CD4-positive, CD25-positive, alpha-beta regulatory T cell (primary cell): ENCODE data around the gene NXF3. TPM values are rescaled to one million over a fixed set of nuclear protein-coding genes. Genes with fewer than 3 reads are reported as not detected.

Experiments used
- ATAC-seq, 2 donors: fragments of 150-1000 bp; cut with Tn5 transposase; one replicate each; pipeline ENCODE4 v1.10.0; 2021; ENCODE audit warnings: low read depth in 2 of 2, moderate number of reproducible peaks in 2 of 2, moderate library complexity in 1 of 2
- DNase-seq, 3 donors: peaks; one replicate each; pipeline versions ENCODE4 v3.0.0 to v3.0.0-alpha.2; 2012 to 2022; ENCODE audit warnings: mixed read lengths in 1 of 3
- H3K27ac ChIP-seq: one replicate; pipeline ENCODE4 v1.7.0; 2013; ENCODE audit warnings: mild to moderate bottlenecking, low read length; ENCODE audit not compliant: insufficient read depth, poor library complexity, severe bottlenecking
- H3K27me3 ChIP-seq: one replicate; pipeline ENCODE4 v1.7.0; 2013; ENCODE audit warnings: low read length; ENCODE audit not compliant: control insufficient read depth, insufficient read depth
- H3K36me3 ChIP-seq: one replicate; pipeline ENCODE4 v1.7.0; 2013; ENCODE audit warnings: mild to moderate bottlenecking, low read length, moderate library complexity; ENCODE audit not compliant: control insufficient read depth, insufficient read depth
- H3K4me1 ChIP-seq: 2 replicates; pipeline ENCODE4 v1.7.0; 2013; ENCODE audit warnings: mild to moderate bottlenecking, low read length; ENCODE audit not compliant: insufficient read depth, control insufficient read depth, poor library complexity, severe bottlenecking
- H3K4me3 ChIP-seq: one replicate; pipeline ENCODE4 v1.7.0; 2013; ENCODE audit warnings: low read depth, mild to moderate bottlenecking, low read length, moderate library complexity
- H3K9me3 ChIP-seq, 2 experiments: 1 replicate in 1 of 2; 2 replicates in 1 of 2; pipeline ENCODE4 v1.7.0; 2013; ENCODE audit warnings: low read length in 2 of 2, mild to moderate bottlenecking in 1 of 2, moderate library complexity in 1 of 2; ENCODE audit not compliant: control insufficient read depth in 2 of 2
- H3K27ac Mint-ChIP-seq, 3 donors: one replicate each; pipeline ENCODE4 v1.8.0; 2020 to 2022; ENCODE audit warnings: mild to moderate bottlenecking in 3 of 3, mixed read lengths in 3 of 3, moderate library complexity in 2 of 3
- H3K27me3 Mint-ChIP-seq: one replicate; pipeline ENCODE4 v1.8.0; 2022; ENCODE audit warnings: mild to moderate bottlenecking, mixed read lengths
- H3K36me3 Mint-ChIP-seq: one replicate; pipeline ENCODE4 v1.8.0; 2020; ENCODE audit warnings: mixed read lengths
- H3K4me1 Mint-ChIP-seq, 4 donors: one replicate each; pipeline ENCODE4 v1.8.0; 2020 to 2022; ENCODE audit warnings: mixed read lengths in 4 of 4, mild to moderate bottlenecking in 1 of 4
- H3K4me3 Mint-ChIP-seq, 4 donors: one replicate each; pipeline ENCODE4 v1.8.0; 2020 to 2022; ENCODE audit warnings: mild to moderate bottlenecking in 4 of 4, mixed read lengths in 4 of 4, moderate library complexity in 3 of 4
- H3K9me3 Mint-ChIP-seq, 7 donors: one replicate each; pipeline ENCODE4 v1.8.0; 2020 to 2022; ENCODE audit warnings: mixed read lengths in 7 of 7, mild to moderate bottlenecking in 3 of 7, moderate library complexity in 2 of 7
- polyA plus RNA-seq, 4 donors: library from polyadenylated mRNA; unstranded; fragments of 300-500 nt; fragmentation: Illumina TruSeq; gene quantifications; one replicate each; pipeline ENCODE4 v1.2.3, GENCODE V29; 2021
- total RNA-seq: library from RNA; stranded (reverse); gene quantifications from one replicate; pipeline ENCODE4 v1.2.3, GENCODE V29; 2022

Gene NXF3
- total and polyA plus RNA-seq, 5 donors from 2014 or later = not detected

DNA sequence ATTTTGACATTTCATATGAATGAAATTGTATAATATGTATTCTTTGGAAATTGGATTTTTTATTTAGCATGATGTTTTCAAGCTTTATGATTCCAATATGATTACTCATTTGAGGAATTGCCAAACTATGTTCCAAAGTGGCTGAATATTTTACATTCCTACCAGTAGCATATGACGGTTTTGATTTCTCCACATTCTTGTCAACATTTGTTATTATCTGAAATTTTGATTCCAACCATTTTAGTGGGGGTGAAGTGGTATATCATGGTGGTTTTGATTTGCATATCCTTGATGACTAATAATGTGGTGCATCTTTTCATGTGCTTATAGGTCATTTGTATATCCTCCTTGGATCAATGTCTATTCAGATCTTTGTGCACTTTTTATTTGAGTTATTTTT, 26.3 kb downstream of the NXF3 start:
- peaks cover 0 to 5% (median 0%) of the 10 kb centered on the region in 4 donors for H3K4me1 Mint-ChIP-seq
- H3K36me3 Mint-ChIP-seq = no peaks in the 10 kb centered on the region
- H3K9me3 Mint-ChIP-seq = peaks cover 0 to 2% (median 0%) of the 10 kb centered on the region in 7 donors
- ATAC-seq = no peak
- H3K36me3 ChIP-seq = no peaks in the 10 kb centered on the region
- H3K4me3 ChIP-seq = no peak overlapping the region
- no peak overlapping the region for H3K27ac ChIP-seq
- no peaks in the 10 kb centered on the region for H3K27me3 ChIP-seq
- DNase-seq = no peak
- peaks cover 10% of the 10 kb centered on the region for H3K27me3 Mint-ChIP-seq
- H3K4me1 ChIP-seq = no peaks in the 10 kb centered on the region
- no peak overlapping the region for H3K27ac Mint-ChIP-seq
- H3K9me3 ChIP-seq = no peaks in the 10 kb centered on the region
- H3K4me3 Mint-ChIP-seq = no peak overlapping the region

DNA sequence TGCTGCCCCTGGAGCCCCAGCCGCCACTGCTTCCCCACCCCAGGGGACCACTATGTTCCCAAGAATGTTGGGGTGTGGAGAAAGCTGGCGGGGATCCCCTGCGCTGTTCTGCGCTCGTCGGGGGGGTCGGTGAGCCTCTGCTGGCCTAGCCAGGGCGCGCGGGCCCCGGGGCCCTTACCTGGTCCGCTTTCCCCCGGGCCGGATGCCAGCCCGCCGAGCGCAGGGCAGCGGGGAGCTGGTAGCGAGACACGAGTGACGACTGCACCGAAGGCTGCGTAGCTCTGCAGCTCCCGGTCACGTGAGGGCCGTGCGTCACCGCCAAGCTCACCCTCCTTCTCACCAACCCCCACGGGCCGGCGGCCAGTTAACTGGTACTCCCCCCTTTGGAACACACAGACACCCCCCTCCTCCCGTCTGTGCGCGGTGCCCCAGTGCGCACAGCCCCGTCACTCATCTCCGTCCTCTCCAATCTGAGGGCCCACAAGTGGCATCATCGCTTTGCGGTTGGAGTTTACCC, 29.0 kb downstream of the NXF3 start, which contains the start of gene BEX1:
Gene BEX1 (minus strand): TSS at position 254 of the 517 bp plus-strand sequence. CDS start 897 bp downstream, outside the sequence.
- Histone ChIP-seq H3K27me3 (no peaks in the 10 kb centered on the region), H3K4me1 (no peaks in the 10 kb centered on the region), H3K9me3 (no peaks in the 10 kb centered on the region), H3K4me3 (no peak within 1 kb of the TSS), H3K27ac (no peak within 1 kb of the TSS), H3K36me3 (no peaks in the 10 kb centered on the region)
- ATAC-seq (peak in 1 of 2 donors; percentile 14), DNase-seq (peak; percentile 4 to 10 (median 6))
- Mint-ChIP-seq H3K27me3 (peaks cover 14% of the 10 kb centered on the region), H3K9me3 (peaks cover 0 to 2% (median 0%) of the 10 kb centered on the region in 7 donors), H3K36me3 (no peaks in the 10 kb centered on the region), H3K27ac (no peak within 1 kb of the TSS), H3K4me1 (peaks cover 0 to 5% (median 0%) of the 10 kb centered on the region in 4 donors), H3K4me3 (peak within 1 kb of the TSS in 2 of 4 donors; percentile 26 to 47)

DNA sequence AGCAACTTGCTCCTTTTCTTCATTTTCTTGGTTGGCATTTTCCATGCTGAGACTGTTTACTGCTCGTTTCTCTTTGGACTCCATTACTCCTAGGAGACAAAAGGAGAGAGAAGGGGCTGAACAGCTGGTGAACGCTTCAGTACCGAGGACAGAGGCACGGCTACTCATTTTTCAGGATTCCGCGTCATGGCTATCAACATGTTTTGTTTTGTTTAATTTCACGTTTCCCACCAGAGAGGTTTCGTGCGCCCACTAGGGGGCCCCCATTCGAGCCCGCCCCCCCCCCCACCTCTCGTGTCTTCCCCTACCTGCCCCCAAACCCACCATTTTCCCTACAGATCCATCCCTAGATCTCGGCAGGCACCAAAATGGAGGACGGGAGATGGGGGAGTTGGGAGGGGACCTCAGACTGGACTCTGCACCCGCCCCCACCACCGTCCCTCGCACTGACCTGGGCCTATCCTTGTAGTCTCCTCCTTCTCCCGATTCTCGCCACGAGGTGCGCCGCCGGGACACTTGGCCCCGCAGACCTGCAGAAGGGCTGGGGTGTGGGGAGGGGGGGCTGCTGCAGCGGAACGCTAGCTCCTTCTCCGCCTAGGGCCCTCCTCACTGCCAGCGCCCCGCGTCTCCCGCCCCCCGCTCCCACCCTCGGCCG, 29.6 kb downstream of the NXF3 start:
- DNase-seq = no peak
- H3K4me1 Mint-ChIP-seq = peaks cover 0 to 5% (median 0%) of the 10 kb centered on the region in 4 donors
- Histone ChIP-seq H3K27me3 (no peaks in the 10 kb centered on the region), H3K27ac (no peak overlapping the region), H3K4me3 (no peak overlapping the region), H3K9me3 (no peaks in the 10 kb centered on the region), H3K4me1 (no peaks in the 10 kb centered on the region), H3K36me3 (no peaks in the 10 kb centered on the region)
- peak overlapping the region in 1 of 4 donors; percentile 26 for H3K4me3 Mint-ChIP-seq
- no peaks in the 10 kb centered on the region for H3K36me3 Mint-ChIP-seq
- no peak for ATAC-seq
- peaks cover 14% of the 10 kb centered on the region for H3K27me3 Mint-ChIP-seq
- no peak overlapping the region for H3K27ac Mint-ChIP-seq
- H3K9me3 Mint-ChIP-seq = peaks cover 0 to 2% (median 0%) of the 10 kb centered on the region in 7 donors

GRCh38 chrX:103061486-103061885, 31.5 kb downstream of the NXF3 start:
- ATAC-seq (no peak), DNase-seq (no peak)
- peaks cover 0 to 5% (median 0%) of the 10 kb centered on the region in 4 donors for H3K4me1 Mint-ChIP-seq
- H3K27me3 ChIP-seq = no peaks in the 10 kb centered on the region
- H3K4me3 Mint-ChIP-seq = peak overlapping the region in 1 of 4 donors; percentile 32
- no peaks in the 10 kb centered on the region for H3K9me3 ChIP-seq
- H3K27ac Mint-ChIP-seq = no peak overlapping the region
- H3K36me3 Mint-ChIP-seq = no peaks in the 10 kb centered on the region
- H3K36me3 ChIP-seq = no peaks in the 10 kb centered on the region
- no peaks in the 10 kb centered on the region for H3K4me1 ChIP-seq
- no peak overlapping the region for H3K27ac ChIP-seq
- peaks cover 0 to 2% (median 0%) of the 10 kb centered on the region in 7 donors for H3K9me3 Mint-ChIP-seq
- H3K4me3 ChIP-seq = no peak overlapping the region
- H3K27me3 Mint-ChIP-seq = peaks cover 13% of the 10 kb centered on the region

DNA sequence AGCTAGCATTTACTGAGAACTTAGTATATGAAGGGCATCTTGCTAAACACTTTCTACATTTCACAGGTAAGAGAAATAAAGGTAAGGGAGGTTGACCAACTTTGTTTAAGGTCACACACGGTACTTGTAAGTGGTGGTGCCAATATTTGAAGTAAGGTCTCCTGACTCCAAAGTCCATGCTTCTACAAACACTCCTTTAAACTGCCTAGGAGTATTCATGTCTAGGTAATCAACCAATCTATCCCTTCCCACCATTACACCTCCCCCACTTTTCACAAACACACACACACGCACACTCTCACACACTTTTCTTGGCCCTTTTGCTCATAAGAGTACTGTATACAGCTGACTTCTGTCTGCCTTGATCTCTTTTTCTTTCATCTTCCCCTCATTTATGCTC, 36.0 kb downstream of the NXF3 start:
- Mint-ChIP-seq H3K9me3 (peaks cover 0 to 2% (median 0%) of the 10 kb centered on the region in 7 donors), H3K4me3 (no peak overlapping the region), H3K27me3 (peaks cover 4% of the 10 kb centered on the region), H3K4me1 (no peaks in the 10 kb centered on the region), H3K27ac (no peak overlapping the region), H3K36me3 (no peaks in the 10 kb centered on the region)
- ATAC-seq (no peak), DNase-seq (no peak)
- Histone ChIP-seq H3K36me3 (no peaks in the 10 kb centered on the region), H3K4me3 (no peak overlapping the region), H3K27ac (no peak overlapping the region), H3K9me3 (no peaks in the 10 kb centered on the region), H3K4me1 (no peaks in the 10 kb centered on the region), H3K27me3 (no peaks in the 10 kb centered on the region)

- Mint-ChIP-seq H3K27me3 (no peaks in the 10 kb centered on the region), H3K4me1 (no peaks in the 10 kb centered on the region), H3K9me3 (peaks cover 0 to 2% (median 0%) of the 10 kb centered on the region in 7 donors), H3K36me3 (no peaks in the 10 kb centered on the region), H3K4me3 (no peak overlapping the region), H3K27ac (no peak overlapping the region)
- Histone ChIP-seq H3K4me3 (no peak overlapping the region), H3K4me1 (no peaks in the 10 kb centered on the region), H3K36me3 (no peaks in the 10 kb centered on the region), H3K27me3 (no peaks in the 10 kb centered on the region), H3K9me3 (no peaks in the 10 kb centered on the region), H3K27ac (no peak overlapping the region)
- no peak for ATAC-seq
- DNase-seq = no peak
Observed at GRCh38 chrX:103052625-103053024, 40.3 kb downstream of the NXF3 start.

GRCh38 chrX:103051260-103051789, 41.6 kb downstream of the NXF3 start:
- Mint-ChIP-seq H3K27ac (no peak overlapping the region), H3K4me1 (no peaks in the 10 kb centered on the region), H3K9me3 (peaks cover 0 to 2% (median 0%) of the 10 kb centered on the region in 7 donors), H3K27me3 (no peaks in the 10 kb centered on the region), H3K36me3 (no peaks in the 10 kb centered on the region), H3K4me3 (no peak overlapping the region)
- Histone ChIP-seq H3K4me1 (no peaks in the 10 kb centered on the region), H3K27ac (no peak overlapping the region), H3K27me3 (no peaks in the 10 kb centered on the region), H3K9me3 (no peaks in the 10 kb centered on the region), H3K4me3 (no peak overlapping the region), H3K36me3 (no peaks in the 10 kb centered on the region)
- DNase-seq (no peak), ATAC-seq (no peak)
